Liver (tissue), 3 donors: ENCODE measurements around the gene EDC3.

Source experiments
- EGR1 ChIP-seq, 2 donors: IDR thresholded peaks; 2 replicates each; pipeline ENCODE4 v1.6.1; 2016 to 2018; ENCODE audit warnings: antibody characterized with exemption in 2 of 2, low read depth in 2 of 2
- GABPA ChIP-seq, 2 donors: IDR thresholded peaks in 1 of 2; conservative IDR thresholded peaks in 1 of 2; 2 replicates each; pipeline ENCODE4 v1.6.1; 2016; ENCODE audit warnings: antibody characterized with exemption in 2 of 2, mild to moderate bottlenecking in 1 of 2, moderate library complexity in 1 of 2
- RAD21 ChIP-seq, 2 donors: IDR thresholded peaks; 2 replicates each; pipeline ENCODE4 v1.6.1; 2016; ENCODE audit warnings: antibody characterized with exemption in 2 of 2, mild to moderate bottlenecking in 2 of 2
- TAF1 ChIP-seq: conservative IDR thresholded peaks from 2 replicates; pipeline ENCODE4 v1.6.1; 2016; ENCODE audit warnings: antibody characterized with exemption, mild to moderate bottlenecking
- TF ChIP-seq, protein P1 (sequence below): fragments of 150-350 bp; IDR thresholded peaks from 2 replicates; pipeline ENCODE4 v1.5.1; 2017; ENCODE audit warnings: improper control_type of control experiment, low read depth, low read length; ENCODE audit not compliant: missing input control
- TF ChIP-seq, protein P2 (sequence below): IDR thresholded peaks from 2 replicates; pipeline ENCODE4 v1.6.1; 2016; ENCODE audit warnings: antibody characterized with exemption
- TF ChIP-seq, protein P3 (sequence below): IDR thresholded peaks from 2 replicates; pipeline ENCODE4 v1.6.1; 2016; ENCODE audit warnings: antibody characterized with exemption
- TF ChIP-seq, protein P4 (sequence below): IDR thresholded peaks from 2 replicates; pipeline ENCODE4 v1.6.1; 2016; ENCODE audit warnings: antibody characterized with exemption, mild to moderate bottlenecking
- TF ChIP-seq, protein P5 (sequence below): IDR thresholded peaks from 2 replicates; pipeline ENCODE4 v1.6.1; 2016; ENCODE audit warnings: antibody characterized with exemption
- donor health status: healthy.
- donor health status: healthy.

DNA sequence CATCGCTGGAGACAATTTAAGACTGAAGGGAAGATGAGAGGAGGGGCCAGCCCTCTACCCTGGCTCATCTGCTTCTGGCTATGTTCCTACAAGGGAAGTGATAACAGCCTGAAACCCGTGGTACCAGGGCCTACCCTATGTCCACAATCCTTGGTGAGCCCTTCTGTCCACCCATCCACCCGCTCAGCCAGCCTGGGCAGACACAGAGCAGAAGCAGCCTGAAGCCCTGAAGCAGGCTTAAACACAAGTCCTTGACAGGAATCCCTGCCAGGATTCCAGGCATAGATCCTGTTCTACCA is 64.8 kb downstream of the EDC3 start:
- TF ChIP-seq, protein P1, sequence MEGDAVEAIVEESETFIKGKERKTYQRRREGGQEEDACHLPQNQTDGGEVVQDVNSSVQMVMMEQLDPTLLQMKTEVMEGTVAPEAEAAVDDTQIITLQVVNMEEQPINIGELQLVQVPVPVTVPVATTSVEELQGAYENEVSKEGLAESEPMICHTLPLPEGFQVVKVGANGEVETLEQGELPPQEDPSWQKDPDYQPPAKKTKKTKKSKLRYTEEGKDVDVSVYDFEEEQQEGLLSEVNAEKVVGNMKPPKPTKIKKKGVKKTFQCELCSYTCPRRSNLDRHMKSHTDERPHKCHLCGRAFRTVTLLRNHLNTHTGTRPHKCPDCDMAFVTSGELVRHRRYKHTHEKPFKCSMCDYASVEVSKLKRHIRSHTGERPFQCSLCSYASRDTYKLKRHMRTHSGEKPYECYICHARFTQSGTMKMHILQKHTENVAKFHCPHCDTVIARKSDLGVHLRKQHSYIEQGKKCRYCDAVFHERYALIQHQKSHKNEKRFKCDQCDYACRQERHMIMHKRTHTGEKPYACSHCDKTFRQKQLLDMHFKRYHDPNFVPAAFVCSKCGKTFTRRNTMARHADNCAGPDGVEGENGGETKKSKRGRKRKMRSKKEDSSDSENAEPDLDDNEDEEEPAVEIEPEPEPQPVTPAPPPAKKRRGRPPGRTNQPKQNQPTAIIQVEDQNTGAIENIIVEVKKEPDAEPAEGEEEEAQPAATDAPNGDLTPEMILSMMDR = no peak
- TF ChIP-seq, protein P2, sequence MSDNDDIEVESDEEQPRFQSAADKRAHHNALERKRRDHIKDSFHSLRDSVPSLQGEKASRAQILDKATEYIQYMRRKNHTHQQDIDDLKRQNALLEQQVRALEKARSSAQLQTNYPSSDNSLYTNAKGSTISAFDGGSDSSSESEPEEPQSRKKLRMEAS = no peak
- TF ChIP-seq, protein P3, sequence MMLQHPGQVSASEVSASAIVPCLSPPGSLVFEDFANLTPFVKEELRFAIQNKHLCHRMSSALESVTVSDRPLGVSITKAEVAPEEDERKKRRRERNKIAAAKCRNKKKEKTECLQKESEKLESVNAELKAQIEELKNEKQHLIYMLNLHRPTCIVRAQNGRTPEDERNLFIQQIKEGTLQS = no peak
- TF ChIP-seq TAF1 (no peak), RAD21 (IDR thresholded peaks at IDR 0.05) (no peak), EGR1 (IDR thresholded peaks at IDR 0.05; ENCODE audit: low read depth in 2 of 2) (no peak), GABPA (IDR thresholded peaks at IDR 0.05 in 1 of 2, conservative IDR thresholded peaks at IDR 0.05 in 1 of 2) (no peak)
- TF ChIP-seq, protein P4, sequence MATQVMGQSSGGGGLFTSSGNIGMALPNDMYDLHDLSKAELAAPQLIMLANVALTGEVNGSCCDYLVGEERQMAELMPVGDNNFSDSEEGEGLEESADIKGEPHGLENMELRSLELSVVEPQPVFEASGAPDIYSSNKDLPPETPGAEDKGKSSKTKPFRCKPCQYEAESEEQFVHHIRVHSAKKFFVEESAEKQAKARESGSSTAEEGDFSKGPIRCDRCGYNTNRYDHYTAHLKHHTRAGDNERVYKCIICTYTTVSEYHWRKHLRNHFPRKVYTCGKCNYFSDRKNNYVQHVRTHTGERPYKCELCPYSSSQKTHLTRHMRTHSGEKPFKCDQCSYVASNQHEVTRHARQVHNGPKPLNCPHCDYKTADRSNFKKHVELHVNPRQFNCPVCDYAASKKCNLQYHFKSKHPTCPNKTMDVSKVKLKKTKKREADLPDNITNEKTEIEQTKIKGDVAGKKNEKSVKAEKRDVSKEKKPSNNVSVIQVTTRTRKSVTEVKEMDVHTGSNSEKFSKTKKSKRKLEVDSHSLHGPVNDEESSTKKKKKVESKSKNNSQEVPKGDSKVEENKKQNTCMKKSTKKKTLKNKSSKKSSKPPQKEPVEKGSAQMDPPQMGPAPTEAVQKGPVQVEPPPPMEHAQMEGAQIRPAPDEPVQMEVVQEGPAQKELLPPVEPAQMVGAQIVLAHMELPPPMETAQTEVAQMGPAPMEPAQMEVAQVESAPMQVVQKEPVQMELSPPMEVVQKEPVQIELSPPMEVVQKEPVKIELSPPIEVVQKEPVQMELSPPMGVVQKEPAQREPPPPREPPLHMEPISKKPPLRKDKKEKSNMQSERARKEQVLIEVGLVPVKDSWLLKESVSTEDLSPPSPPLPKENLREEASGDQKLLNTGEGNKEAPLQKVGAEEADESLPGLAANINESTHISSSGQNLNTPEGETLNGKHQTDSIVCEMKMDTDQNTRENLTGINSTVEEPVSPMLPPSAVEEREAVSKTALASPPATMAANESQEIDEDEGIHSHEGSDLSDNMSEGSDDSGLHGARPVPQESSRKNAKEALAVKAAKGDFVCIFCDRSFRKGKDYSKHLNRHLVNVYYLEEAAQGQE = no peak
- TF ChIP-seq, protein P5, sequence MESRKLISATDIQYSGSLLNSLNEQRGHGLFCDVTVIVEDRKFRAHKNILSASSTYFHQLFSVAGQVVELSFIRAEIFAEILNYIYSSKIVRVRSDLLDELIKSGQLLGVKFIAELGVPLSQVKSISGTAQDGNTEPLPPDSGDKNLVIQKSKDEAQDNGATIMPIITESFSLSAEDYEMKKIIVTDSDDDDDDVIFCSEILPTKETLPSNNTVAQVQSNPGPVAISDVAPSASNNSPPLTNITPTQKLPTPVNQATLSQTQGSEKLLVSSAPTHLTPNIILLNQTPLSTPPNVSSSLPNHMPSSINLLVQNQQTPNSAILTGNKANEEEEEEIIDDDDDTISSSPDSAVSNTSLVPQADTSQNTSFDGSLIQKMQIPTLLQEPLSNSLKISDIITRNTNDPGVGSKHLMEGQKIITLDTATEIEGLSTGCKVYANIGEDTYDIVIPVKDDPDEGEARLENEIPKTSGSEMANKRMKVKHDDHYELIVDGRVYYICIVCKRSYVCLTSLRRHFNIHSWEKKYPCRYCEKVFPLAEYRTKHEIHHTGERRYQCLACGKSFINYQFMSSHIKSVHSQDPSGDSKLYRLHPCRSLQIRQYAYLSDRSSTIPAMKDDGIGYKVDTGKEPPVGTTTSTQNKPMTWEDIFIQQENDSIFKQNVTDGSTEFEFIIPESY = no peak
